Colonic mucosa (tissue), 4 donors: Measurements from ENCODE around the gene LARGE1. TPM values are rescaled to one million over a fixed set of nuclear protein-coding genes. Genes with fewer than 3 reads are reported as not detected.

Experiments used
- DNase-seq: peaks from one replicate; pipeline ENCODE4 v3.0.0-alpha.2; 2020
- H3K27ac ChIP-seq: fragments of 200-600 bp; one replicate; pipeline ENCODE4 v1.8.0; 2021
- H3K27me3 ChIP-seq: fragments of 200-600 bp; one replicate; pipeline ENCODE4 v1.8.0; 2021
- H3K36me3 ChIP-seq: fragments of 200-600 bp; one replicate; pipeline ENCODE4 v1.8.0; 2021
- H3K4me1 ChIP-seq: fragments of 200-600 bp; one replicate; pipeline ENCODE4 v1.8.0; 2021; ENCODE audit warnings: mild to moderate bottlenecking
- H3K4me3 ChIP-seq: fragments of 200-600 bp; one replicate; pipeline ENCODE4 v1.8.0; 2021
- H3K9ac ChIP-seq, 2 donors: one replicate each; pipeline ENCODE4 v1.7.0; 2013; ENCODE audit warnings: control low read depth in 2 of 2, low read depth in 2 of 2, low read length in 2 of 2
- H3K9me3 ChIP-seq: fragments of 200-600 bp; one replicate; pipeline ENCODE4 v1.8.0; 2021
- CTCF ChIP-seq: fragments of 200-600 bp; IDR thresholded peaks from one replicate; pipeline ENCODE4 v1.8.0; 2022; ENCODE audit warnings: antibody characterized with exemption, mild to moderate bottlenecking
- intact Hi-C: fragments of 100-400 bp; cut with DNase I; formaldehyde crosslinking; loops from one replicate; pipeline ENCODE4 v1.14.1; 2022
- total RNA-seq, 2 donors: library from RNA; stranded (reverse); fragmentation: NEBNext Ultra II Directional in 1 of 2; extraction: Animal tissue kit (Norgen Biotek cat#: 25700) in 1 of 2; gene quantifications; one replicate each; pipeline ENCODE4 v1.2.1, GENCODE V29; 2021
- donor health status: healthy.
- donor health status: DM: no; HTN: no; CAD: no.
- donor health status: DM: no; HTN: no; CAD: no.

The LARGE1 gene
- total RNA-seq, 2 donors from 2014 or later: 45.2 to 46.5 TPM

GRCh38 chr22:33920927-33921524, 750 bp upstream of the LARGE1 start:
- H3K27me3 ChIP-seq: peaks cover 6% of the 10 kb centered on the region
- H3K27ac ChIP-seq: peak overlapping the region; percentile 68
- no peak for TF ChIP-seq CTCF
- H3K9ac ChIP-seq: peak overlapping the region; percentile 70 to 76
- peak; percentile 100 for DNase-seq
- no peaks in the 10 kb centered on the region for H3K9me3 ChIP-seq
- H3K4me1 ChIP-seq: no peaks in the 10 kb centered on the region
- peak overlapping the region; percentile 56 for H3K4me3 ChIP-seq
- no peaks in the 10 kb centered on the region for H3K36me3 ChIP-seq
- intact Hi-C loops: loop anchor here (5.0 to 10.0 kb wide), 4 partner anchors 266 to 1234 kb away; no protein-coding TSS in a partner anchor

GRCh38 chr22:33919391-33920196, 682 bp downstream of the LARGE1 start:
- no peaks in the 10 kb centered on the region for H3K4me1 ChIP-seq
- no peak for TF ChIP-seq CTCF
- intact Hi-C loops: loop anchor here (5.0 to 10.0 kb wide), 5 partner anchors 115 to 1235 kb away; no protein-coding TSS in a partner anchor
- peak overlapping the region; percentile 43 for H3K27ac ChIP-seq
- H3K27me3 ChIP-seq: peaks cover 6% of the 10 kb centered on the region
- H3K36me3 ChIP-seq: no peaks in the 10 kb centered on the region
- peak overlapping the region; percentile 69 to 91 for H3K9ac ChIP-seq
- H3K9me3 ChIP-seq: no peaks in the 10 kb centered on the region
- peak; percentile 47 for DNase-seq
- H3K4me3 ChIP-seq: peak overlapping the region; percentile 53

- Histone ChIP-seq H3K4me3 (peak overlapping the region; percentile 53), H3K9me3 (no peaks in the 10 kb centered on the region), H3K27me3 (peaks cover 6% of the 10 kb centered on the region), H3K27ac (no peak overlapping the region), H3K36me3 (no peaks in the 10 kb centered on the region), H3K9ac (peak overlapping the region in 1 of 2 donors; percentile 69), H3K4me1 (no peaks in the 10 kb centered on the region)
- DNase-seq: no peak
- intact Hi-C loops: loop anchor here (10.0 kb wide), 1 partner anchor 114 kb away; no protein-coding TSS in a partner anchor
- TF ChIP-seq CTCF: no peak
These were observed 1.5 kb downstream of the LARGE1 start for GRCh38 chr22:33918676-33919365.

GRCh38 chr22:33917744-33918406, 2.4 kb downstream of the LARGE1 start:
- Histone ChIP-seq H3K4me1 (no peaks in the 10 kb centered on the region), H3K27me3 (peaks cover 4% of the 10 kb centered on the region), H3K4me3 (no peak overlapping the region), H3K9ac (no peak overlapping the region), H3K9me3 (no peaks in the 10 kb centered on the region), H3K27ac (no peak overlapping the region), H3K36me3 (no peaks in the 10 kb centered on the region)
- no peak for TF ChIP-seq CTCF
- DNase-seq: no peak
- intact Hi-C loops: loop anchor here (10.0 kb wide), 1 partner anchor 113 kb away; no protein-coding TSS in a partner anchor

GRCh38 chr22:33914699-33915098, 5.6 kb downstream of the LARGE1 start:
- Histone ChIP-seq H3K27me3 (no peaks in the 10 kb centered on the region), H3K27ac (no peak overlapping the region), H3K4me1 (no peaks in the 10 kb centered on the region), H3K4me3 (no peak overlapping the region), H3K9me3 (no peaks in the 10 kb centered on the region), H3K36me3 (no peaks in the 10 kb centered on the region), H3K9ac (no peak overlapping the region)
- intact Hi-C loops: loop anchor here (10.0 kb wide), 1 partner anchor 110 kb away; no protein-coding TSS in a partner anchor
- no peak for DNase-seq
- TF ChIP-seq CTCF: no peak
